HT1080 (cell line): ENCODE measurements around the gene C1orf167. TPM values are rescaled to one million over a fixed set of nuclear protein-coding genes. Genes with fewer than 3 reads are reported as not detected.

Experiments
- DNase-seq: peaks from one replicate; pipeline ENCODE4 v3.0.0-alpha.2; 2015; ENCODE audit warnings: low read depth
- total RNA-seq: library from RNA; depleted of rRNA; stranded (reverse); fragments of >200 nt; shearing (Covaris generic); gene quantifications from 2 replicates; pipeline ENCODE4 v1.2.3, GENCODE V29; 2014

The C1orf167 gene
- total RNA-seq, 1 experiment from 2014 or later: not detected

DNA sequence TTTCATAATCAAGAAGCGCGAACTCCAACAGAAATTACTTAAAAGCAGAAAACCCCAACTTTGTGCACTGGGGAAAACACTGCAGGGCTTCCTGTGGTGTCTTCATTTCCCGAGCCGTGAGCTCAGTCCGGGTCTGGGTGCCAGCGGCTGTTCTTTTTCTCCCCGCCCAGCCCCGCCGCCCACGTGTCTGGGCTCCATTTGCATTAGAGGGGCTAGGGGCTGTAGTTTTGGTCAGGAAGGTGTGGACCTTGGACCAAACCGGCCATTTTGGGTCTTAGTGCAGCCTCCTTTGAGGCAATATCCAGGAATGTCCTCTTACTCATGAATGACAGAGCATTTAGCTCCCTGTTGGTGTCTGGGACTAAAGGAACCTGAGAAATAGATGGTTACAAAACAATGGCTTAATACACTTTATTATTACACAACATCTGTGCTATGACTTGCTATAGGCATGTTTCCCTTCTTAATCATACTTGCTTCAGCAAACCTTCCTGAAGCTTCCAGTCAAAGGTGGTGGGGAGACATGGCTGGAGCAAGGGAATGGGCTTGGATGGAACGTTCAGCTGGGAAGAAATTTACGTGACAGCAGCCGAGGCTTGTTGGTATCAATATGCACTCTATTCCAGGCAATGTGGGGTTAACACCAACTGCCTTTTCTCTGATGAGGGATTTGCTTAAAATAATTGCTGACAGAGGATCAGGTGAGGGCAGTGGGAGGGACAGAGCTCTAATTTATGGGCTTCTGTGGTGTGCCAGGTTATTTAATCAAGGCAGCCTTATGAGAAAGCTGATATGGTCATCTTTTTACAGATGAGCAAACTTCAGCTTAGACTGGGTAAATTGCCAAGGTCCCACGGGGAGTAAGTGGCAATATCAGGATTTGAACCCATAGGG, 25.0 kb upstream of the C1orf167 start:
- DNase-seq: peak; percentile 77

GRCh38 chr1:11738096-11738495, 23.9 kb upstream of the C1orf167 start:
- no peak for DNase-seq

- DNase-seq: no peak
Measured at GRCh38 chr1:11738783-11739182, 23.2 kb upstream of the C1orf167 start.

- DNase-seq: peak; percentile 23
Measured at GRCh38 chr1:11740258-11741192, 21.5 kb upstream of the C1orf167 start.

GRCh38 chr1:11741482-11741881, 20.5 kb upstream of the C1orf167 start:
- DNase-seq: no peak

DNA sequence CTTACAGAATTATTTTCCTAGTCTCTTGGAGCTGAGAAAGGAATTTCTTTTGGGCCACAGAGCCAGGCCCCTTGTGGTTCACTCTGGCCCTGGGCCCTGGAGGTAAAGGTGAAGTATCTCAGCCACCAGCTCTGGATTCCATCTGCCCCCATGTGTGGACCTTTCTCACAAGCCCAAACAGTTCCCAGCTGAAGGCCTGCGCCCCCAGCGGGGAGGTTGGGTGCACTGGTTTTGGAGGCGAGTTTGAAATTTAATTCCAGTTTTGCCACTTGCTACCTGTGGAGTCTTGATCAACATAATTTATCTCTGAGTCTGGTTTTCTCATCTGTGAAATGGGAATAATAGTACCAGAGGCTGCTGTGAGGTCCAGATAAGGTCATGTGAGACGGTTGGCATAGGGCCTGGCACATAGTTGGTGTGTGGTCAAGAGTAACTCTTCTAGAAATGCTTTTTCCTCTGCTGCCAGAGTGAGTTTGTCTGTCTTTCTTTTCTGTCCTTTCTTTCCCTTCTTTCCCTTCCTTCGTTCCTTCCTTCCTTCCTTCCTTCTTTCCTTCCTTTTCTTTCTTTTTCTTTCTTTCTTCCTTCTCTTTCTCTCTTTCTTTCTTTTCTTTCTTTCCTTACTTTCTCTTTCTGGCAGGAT, 20.0 kb upstream of the C1orf167 start:
- DNase-seq: no peak

- no peak for DNase-seq
Measured at GRCh38 chr1:11744287-11744686, 17.7 kb upstream of the C1orf167 start.

DNA sequence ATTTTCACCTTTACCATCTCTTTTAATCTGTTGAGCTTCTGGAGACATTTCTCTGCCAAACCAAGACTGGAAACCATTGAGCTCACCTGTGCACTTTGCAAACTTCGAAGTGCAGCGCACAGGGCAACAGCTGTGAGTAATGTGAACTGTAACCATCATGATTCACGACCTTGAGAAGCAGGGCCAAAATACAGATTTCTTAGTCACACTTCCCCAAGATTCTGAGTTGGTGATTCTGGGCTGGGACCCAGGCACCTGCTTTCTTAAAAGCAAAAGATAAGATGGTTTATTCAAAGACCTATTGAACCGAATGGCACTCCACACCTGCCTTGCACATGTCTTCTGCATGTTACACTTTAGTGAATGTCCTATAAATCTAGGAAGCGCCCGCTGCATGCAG, 15.9 kb upstream of the C1orf167 start:
- DNase-seq: peak; percentile 21

- no peak for DNase-seq
Measured at GRCh38 chr1:11746795-11747487, 15.1 kb upstream of the C1orf167 start.

DNA sequence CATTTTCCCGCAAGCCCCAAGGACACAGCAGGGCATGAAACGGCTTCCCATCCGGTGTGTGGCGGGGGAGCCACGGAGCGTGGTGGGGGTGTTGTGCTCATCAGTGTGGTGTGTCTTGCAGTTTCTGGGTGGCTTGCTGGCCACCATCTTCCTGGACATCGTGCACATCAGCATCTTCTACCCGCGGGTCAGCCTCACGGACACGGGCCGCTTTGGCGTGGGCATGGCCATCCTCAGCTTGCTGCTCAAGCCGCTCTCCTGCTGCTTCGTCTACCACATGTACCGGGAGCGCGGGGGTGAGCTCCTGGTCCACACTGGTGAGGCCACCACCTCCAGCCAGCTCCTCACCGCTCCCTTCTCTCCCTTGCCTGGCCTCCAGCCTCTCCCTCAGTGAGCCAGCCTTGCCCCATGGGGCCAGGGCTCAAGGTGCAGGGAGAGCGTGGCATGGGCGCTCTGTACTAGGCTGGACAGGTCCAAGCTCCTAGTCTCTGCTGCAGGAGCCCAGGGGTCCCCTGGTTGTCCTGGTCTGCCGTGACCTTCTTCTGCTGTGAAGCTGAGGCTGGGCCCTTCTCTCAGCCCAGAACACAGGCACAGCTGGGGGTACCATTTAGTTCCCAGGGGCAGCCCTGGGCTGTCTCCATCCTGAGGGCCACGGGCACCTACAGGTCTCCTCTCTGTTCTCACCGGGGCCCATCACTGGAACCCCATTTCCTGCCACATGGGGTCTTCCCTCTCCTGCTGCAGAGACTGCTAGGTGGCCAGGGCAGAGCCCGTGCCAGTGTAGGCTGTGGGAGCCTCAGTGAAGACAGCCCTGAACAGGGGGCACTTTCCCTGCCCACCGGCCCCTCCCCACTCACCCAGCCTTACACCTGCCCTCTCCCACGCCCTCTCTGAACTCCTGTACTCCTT, 13.4 kb upstream of the C1orf167 start:
- no peak for DNase-seq

- DNase-seq: peak; percentile 62
Measured at GRCh38 chr1:11749203-11749689, 12.7 kb upstream of the C1orf167 start.

DNA sequence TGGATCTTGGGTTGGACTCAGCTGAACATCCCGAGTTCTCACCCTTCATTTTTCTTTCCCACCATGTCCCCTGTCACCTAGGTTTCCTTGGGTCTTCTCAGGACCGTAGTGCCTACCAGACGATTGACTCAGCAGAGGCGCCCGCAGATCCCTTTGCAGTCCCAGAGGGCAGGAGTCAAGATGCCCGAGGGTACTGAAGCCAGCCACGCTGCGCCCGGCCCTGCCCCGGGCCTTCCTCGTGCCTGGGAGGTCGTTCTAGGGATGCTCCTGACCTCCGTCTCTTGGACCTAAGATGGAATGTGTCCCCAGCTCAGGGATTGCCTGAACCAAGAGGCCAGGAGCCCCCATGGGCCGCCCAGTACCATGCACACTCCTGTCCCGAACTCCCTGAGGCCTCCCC, 12.0 kb upstream of the C1orf167 start:
- DNase-seq: no peak

- DNase-seq: no peak
Measured at GRCh38 chr1:11751087-11751486, 10.9 kb upstream of the C1orf167 start.

- DNase-seq: no peak
Measured at GRCh38 chr1:11752359-11753088, 9.5 kb upstream of the C1orf167 start.

- peak; percentile 17 for DNase-seq
Measured at GRCh38 chr1:11753555-11754208, 8.3 kb upstream of the C1orf167 start.

- no peak for DNase-seq
Measured at GRCh38 chr1:11757047-11757446, 4.9 kb upstream of the C1orf167 start.

DNA sequence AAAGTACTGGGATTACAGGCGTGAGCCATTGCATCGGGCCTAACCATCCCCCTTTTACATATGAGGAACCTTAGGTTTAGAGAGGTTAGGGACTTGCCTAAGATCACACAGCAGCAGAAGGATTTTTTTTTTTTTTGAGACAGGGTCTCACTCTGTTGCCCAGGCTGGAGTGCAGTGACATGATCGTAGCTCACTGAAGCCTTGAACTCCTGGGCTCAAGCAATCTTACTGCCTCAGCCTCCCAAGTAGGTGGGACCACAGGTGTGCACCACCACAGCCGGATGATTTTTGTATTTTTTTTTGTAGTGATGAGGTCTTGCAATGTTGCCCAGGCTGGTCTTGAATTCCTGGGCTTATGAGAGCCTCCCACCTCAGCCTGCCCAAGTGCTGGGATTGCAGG, 2.2 kb upstream of the C1orf167 start:
- no peak for DNase-seq

GRCh38 chr1:11761285-11761684, 708 bp upstream of the C1orf167 start:
- no peak for DNase-seq

- no peak for DNase-seq
Measured at GRCh38 chr1:11764115-11764514, 2.1 kb downstream of the C1orf167 start.
